H9 (cell line): ENCODE results near the gene HMCES. TPM values are rescaled to one million over a fixed set of nuclear protein-coding genes. Genes with fewer than 3 reads are reported as not detected.

Experiments used
- DNase-seq: peaks from one replicate; pipeline ENCODE4 v3.0.0-alpha.2; 2017
- H2AFZ ChIP-seq: one replicate; pipeline ENCODE4 v1.6.1; 2013; ENCODE audit warnings: mild to moderate bottlenecking, low read length, control low read depth, moderate library complexity
- H2AK5ac ChIP-seq: 2 replicates; pipeline ENCODE4 v1.6.1; 2013; ENCODE audit warnings: low read length, control low read depth, mixed read lengths; ENCODE audit not compliant: insufficient read length
- H2BK120ac ChIP-seq: one replicate; pipeline ENCODE4 v1.6.1; 2013; ENCODE audit warnings: low read depth, mild to moderate bottlenecking, low read length, control low read depth, inconsistent platforms; ENCODE audit not compliant: poor library complexity, severe bottlenecking
- H2BK12ac ChIP-seq: 2 replicates; pipeline ENCODE4 v1.6.1; 2013; ENCODE audit warnings: low read length, control low read depth, mixed read lengths, low read depth; ENCODE audit not compliant: insufficient read length
- H2BK15ac ChIP-seq: 2 replicates; pipeline ENCODE4 v1.6.1; 2013; ENCODE audit warnings: low read depth, low read length, control low read depth
- H2BK20ac ChIP-seq: one replicate; pipeline ENCODE4 v1.6.1; 2013; ENCODE audit warnings: low read depth, mild to moderate bottlenecking, low read length, control low read depth, inconsistent platforms; ENCODE audit not compliant: poor library complexity, severe bottlenecking
- H2BK5ac ChIP-seq: 2 replicates; pipeline ENCODE4 v1.6.1; 2013; ENCODE audit warnings: low read length, control low read depth, mixed read lengths; ENCODE audit not compliant: insufficient read length
- H3K14ac ChIP-seq: 2 replicates; pipeline ENCODE4 v1.6.1; 2013; ENCODE audit warnings: low read length, control low read depth; ENCODE audit not compliant: insufficient read depth
- H3K18ac ChIP-seq: 2 replicates; pipeline ENCODE4 v1.6.1; 2013; ENCODE audit warnings: low read depth, mild to moderate bottlenecking, mixed read lengths, low read length, control low read depth; ENCODE audit not compliant: insufficient read length
- H3K23ac ChIP-seq: 2 replicates; pipeline ENCODE4 v1.6.1; 2013; ENCODE audit warnings: low read length, control low read depth, mixed read lengths, low read depth; ENCODE audit not compliant: insufficient read length
- H3K23me2 ChIP-seq: 2 replicates; pipeline ENCODE4 v1.6.1; 2013; ENCODE audit warnings: low read depth, mild to moderate bottlenecking, mixed read lengths, low read length, control low read depth; ENCODE audit not compliant: insufficient read length, poor library complexity, severe bottlenecking
- H3K27ac ChIP-seq: 2 replicates; pipeline ENCODE4 v1.5.1; 2013; ENCODE audit warnings: low read length, control low read depth, mixed read lengths, low read depth; ENCODE audit not compliant: insufficient read length
- H3K27me3 ChIP-seq: 2 replicates; pipeline ENCODE4 v1.6.1; 2013; ENCODE audit warnings: low read length, control low read depth, inconsistent platforms; ENCODE audit not compliant: insufficient read depth
- H3K4ac ChIP-seq: 2 replicates; pipeline ENCODE4 v1.6.1; 2013; ENCODE audit warnings: low read depth, mild to moderate bottlenecking, control low read depth, inconsistent platforms, low read length, moderate library complexity
- H3K4me1 ChIP-seq: 2 replicates; pipeline ENCODE4 v1.6.1; 2013; ENCODE audit warnings: low read length, control low read depth, inconsistent platforms; ENCODE audit not compliant: insufficient read depth
- H3K4me2 ChIP-seq: 2 replicates; pipeline ENCODE4 v1.6.1; 2013; ENCODE audit warnings: low read length, control low read depth, mixed read lengths; ENCODE audit not compliant: insufficient read length, insufficient read depth
- H3K56ac ChIP-seq: 2 replicates; pipeline ENCODE4 v1.6.1; 2013; ENCODE audit warnings: low read depth, mild to moderate bottlenecking, mixed read lengths, low read length, control low read depth; ENCODE audit not compliant: insufficient read length
- H3K79me1 ChIP-seq: 2 replicates; pipeline ENCODE4 v1.6.1; 2013; ENCODE audit warnings: low read depth, mild to moderate bottlenecking, moderate library complexity, low read length, control low read depth, inconsistent platforms; ENCODE audit not compliant: insufficient read depth, poor library complexity, severe bottlenecking
- H3K79me2 ChIP-seq: 2 replicates; pipeline ENCODE4 v1.6.1; 2013; ENCODE audit warnings: low read length, control low read depth, inconsistent platforms; ENCODE audit not compliant: insufficient read depth
- H3K9ac ChIP-seq: 2 replicates; pipeline ENCODE4 v1.6.1; 2013; ENCODE audit warnings: low read length, control low read depth, mixed read lengths; ENCODE audit not compliant: insufficient read length; ENCODE audit errors: extremely low read depth
- H3K9me3 ChIP-seq: one replicate; pipeline ENCODE4 v1.6.1; 2013; ENCODE audit warnings: low read depth, low read length, inconsistent platforms; ENCODE audit not compliant: control insufficient read depth
- H3T11ph ChIP-seq: one replicate; pipeline ENCODE4 v1.6.1; 2013; ENCODE audit warnings: mild to moderate bottlenecking, low read length, control low read depth, inconsistent platforms
- H4K20me1 ChIP-seq: one replicate; pipeline ENCODE4 v1.6.1; 2013; ENCODE audit not compliant: control insufficient read depth, insufficient read length, insufficient read depth
- H4K5ac ChIP-seq: 2 replicates; pipeline ENCODE4 v1.6.1; 2013; ENCODE audit warnings: low read depth, mild to moderate bottlenecking, mixed read lengths, low read length, control low read depth; ENCODE audit not compliant: insufficient read length
- H4K8ac ChIP-seq: replicated peaks from 2 replicates; pipeline ENCODE4 v1.6.1; 2013; ENCODE audit warnings: low read length, control low read depth, mixed read lengths, low read depth; ENCODE audit not compliant: insufficient read length
- H4K91ac ChIP-seq: 2 replicates; pipeline ENCODE4 v1.6.1; 2013; ENCODE audit warnings: low read depth, mild to moderate bottlenecking, moderate library complexity, mixed read lengths, low read length, control low read depth; ENCODE audit not compliant: insufficient read length
- H3K27ac Mint-ChIP-seq, 3 experiments: 2 replicates in 2 of 3; 3 replicates in 1 of 3; pipeline ENCODE4 v1.8.0; 2020 to 2021; ENCODE audit warnings: mixed read lengths in 3 of 3, mild to moderate bottlenecking in 1 of 3, moderate library complexity in 1 of 3
- H3K27me3 Mint-ChIP-seq: 2 replicates; pipeline ENCODE4 v1.8.0; 2021; ENCODE audit warnings: low read depth, mild to moderate bottlenecking, moderate library complexity, mixed read lengths
- H3K36me3 Mint-ChIP-seq, 3 experiments: 2 replicates in 2 of 3; 3 replicates in 1 of 3; pipeline ENCODE4 v1.8.0; 2020 to 2021; ENCODE audit warnings: low read depth in 3 of 3, mixed read lengths in 3 of 3; ENCODE audit not compliant: insufficient read depth in 1 of 3
- H3K4me1 Mint-ChIP-seq, 2 experiments: 2 replicates each; pipeline ENCODE4 v1.8.0; 2020; ENCODE audit warnings: mixed read lengths in 2 of 2
- H3K4me3 Mint-ChIP-seq, 2 experiments: 2 replicates in 1 of 2; 3 replicates in 1 of 2; pipeline ENCODE4 v1.8.0; 2020 to 2021; ENCODE audit warnings: mild to moderate bottlenecking in 2 of 2, mixed read lengths in 2 of 2, moderate library complexity in 1 of 2
- H3K9me3 Mint-ChIP-seq, 2 experiments: 2 replicates in 1 of 2; 3 replicates in 1 of 2; pipeline ENCODE4 v1.8.0; 2020; ENCODE audit warnings: mild to moderate bottlenecking in 2 of 2, mixed read lengths in 2 of 2, moderate library complexity in 1 of 2
- CTCF ChIP-seq: fragments of 200-600 bp; sonication (generic); conservative IDR thresholded peaks from 3 replicates; pipeline ENCODE4 v1.8.0; 2021; ENCODE audit warnings: antibody characterized with exemption, mild to moderate bottlenecking
- WGBS: extraction: QIAGEN DNeasy Blood & Tissue Kit; methylation state at CpG from one replicate; pipeline ENCODE4 v1.1.7; 2013; ENCODE audit warnings: missing lambda C conversion rate, low lambda C conversion rate, mixed read lengths; ENCODE audit not compliant: insufficient read length; ENCODE audit errors: extremely low coverage; 5-methylcytosine and 5-hydroxymethylcytosine counted together
- total RNA-seq: library from RNA; stranded (reverse); gene quantifications from 2 replicates; pipeline ENCODE4 v1.2.1, GENCODE V29; 2021

HMCES gene
- total RNA-seq, 1 experiment from 2014 or later = 52.4 TPM

DNA sequence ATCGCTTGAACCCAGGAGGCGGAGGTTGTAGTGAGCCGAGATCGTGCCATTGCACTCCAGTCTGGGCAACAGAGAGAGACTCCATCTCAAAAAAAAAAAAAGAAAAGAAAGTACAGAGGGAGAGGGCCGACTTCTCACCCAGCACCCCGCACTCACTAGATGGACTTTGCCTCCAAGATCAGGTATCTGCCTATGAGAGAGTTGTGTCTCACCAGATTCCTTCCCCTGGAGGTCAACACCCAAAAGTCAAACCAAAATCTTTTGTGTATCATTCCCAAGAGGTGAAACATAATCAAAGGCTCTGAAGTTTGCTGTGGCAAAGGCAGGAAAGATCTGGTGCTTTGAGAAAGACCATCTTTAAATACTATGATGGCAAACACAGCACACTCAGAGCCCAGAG, 51.2 kb downstream of the HMCES start:
- Histone ChIP-seq H2BK12ac (no peak overlapping the region), H2AFZ (no peak overlapping the region), H3K9ac (no peak overlapping the region), H3K27me3 (no peaks in the 10 kb centered on the region), H3K4me2 (no peak overlapping the region), H3K4me1 (no peaks in the 10 kb centered on the region), H4K91ac (no peak overlapping the region), H4K20me1 (no peaks in the 10 kb centered on the region), H3K4ac (no peak overlapping the region), H4K8ac (no peak overlapping the region), H3K23ac (no peak overlapping the region), H3K79me1 (no peaks in the 10 kb centered on the region), H2AK5ac (no peak overlapping the region), H2BK15ac (no peak overlapping the region), H3K14ac (no peak overlapping the region), H3K27ac (no peak overlapping the region), H3K18ac (no peak overlapping the region), H2BK120ac (no peak overlapping the region), H3K23me2 (no peaks in the 10 kb centered on the region), H3K79me2 (no peaks in the 10 kb centered on the region), H3K9me3 (no peaks in the 10 kb centered on the region), H2BK20ac (no peak overlapping the region), H3T11ph (no peak overlapping the region), H2BK5ac (no peak overlapping the region), H4K5ac (no peak overlapping the region), H3K56ac (no peak overlapping the region)
- H3K27me3 Mint-ChIP-seq = peaks cover 3% of the 10 kb centered on the region
- H3K36me3 Mint-ChIP-seq = no peaks in the 10 kb centered on the region; a peak in 1 of 7 replicates
- WGBS = no CpG with 5 or more reads among the region's 6 CpGs
- H3K9me3 Mint-ChIP-seq = no peaks in the 10 kb centered on the region
- no peaks in the 10 kb centered on the region for H3K4me1 Mint-ChIP-seq
- H3K27ac Mint-ChIP-seq = no peak overlapping the region
- H3K4me3 Mint-ChIP-seq = no peak overlapping the region
- TF ChIP-seq CTCF = no peak
- DNase-seq = no peak
